ENCODE data around the gene KCNQ1OT1. TPM values are rescaled to one million over a fixed set of nuclear protein-coding genes. Genes with fewer than 3 reads are reported as not detected.

KCNQ1OT1 gene
- total and polyA plus RNA-seq, 12 donors, result 0.15 to 10.6 (median 1.1) TPM

DNA sequence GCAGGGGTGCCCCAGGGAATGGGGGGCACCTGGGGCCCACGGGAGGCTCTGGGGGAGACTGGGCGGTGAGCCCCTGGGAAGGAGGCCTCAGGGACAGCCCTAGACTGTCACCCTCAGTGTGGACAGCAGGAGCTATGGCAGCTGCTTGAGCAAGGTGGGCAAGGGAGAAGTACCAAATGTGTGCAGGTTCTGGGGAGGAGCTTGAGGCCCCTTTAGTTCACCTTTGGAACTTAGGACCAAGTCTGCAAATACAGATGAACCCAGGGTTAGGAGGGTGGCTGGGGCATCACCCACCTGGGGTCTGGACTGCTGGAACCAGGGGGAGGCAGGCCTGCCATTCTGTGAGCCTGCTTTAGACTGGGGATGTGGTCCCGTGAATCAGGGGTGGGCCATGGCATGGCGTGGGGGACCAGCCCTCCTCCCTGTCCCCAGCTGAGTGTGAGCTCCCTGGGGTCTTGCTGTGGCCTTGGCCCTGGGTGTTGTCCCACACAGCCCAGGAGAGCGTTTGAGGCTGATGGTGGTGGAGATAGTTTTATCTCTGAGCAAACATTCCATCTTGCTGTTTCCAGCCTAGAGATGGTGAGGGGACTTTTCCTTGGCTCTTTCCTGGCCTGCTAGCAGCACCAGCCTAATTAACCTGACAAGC is 132.6 kb downstream of the KCNQ1OT1 start:
- intact Hi-C loops (cut with DNase I), result no loop called here
- 71 to 88% (median 84%) methylated on average over 5 of the region's 5 CpGs for WGBS, 4 donors
- Histone ChIP-seq H3K27ac (peak overlapping the region in 4 of 5 donors; percentile 61 to 99 (median 93)), H3K27me3 (no peaks in the 10 kb centered on the region), H3K36me3 (replicated peaks in 1 of 2) (peaks cover 0 to 16% of the 10 kb centered on the region in 2 donors), H3K4me1 (replicated peaks in 1 of 2) (peaks cover 40 to 51% of the 10 kb centered on the region in 2 donors), H3K9me3 (replicated peaks in 1 of 3) (no peaks in the 10 kb centered on the region), H3K4me3 (no peak overlapping the region)
- no peak for TF ChIP-seq POLR2A (IDR thresholded peaks at IDR 0.05)
- peak in 2 of 7 donors; percentile 10 to 16 for DNase-seq

DNA sequence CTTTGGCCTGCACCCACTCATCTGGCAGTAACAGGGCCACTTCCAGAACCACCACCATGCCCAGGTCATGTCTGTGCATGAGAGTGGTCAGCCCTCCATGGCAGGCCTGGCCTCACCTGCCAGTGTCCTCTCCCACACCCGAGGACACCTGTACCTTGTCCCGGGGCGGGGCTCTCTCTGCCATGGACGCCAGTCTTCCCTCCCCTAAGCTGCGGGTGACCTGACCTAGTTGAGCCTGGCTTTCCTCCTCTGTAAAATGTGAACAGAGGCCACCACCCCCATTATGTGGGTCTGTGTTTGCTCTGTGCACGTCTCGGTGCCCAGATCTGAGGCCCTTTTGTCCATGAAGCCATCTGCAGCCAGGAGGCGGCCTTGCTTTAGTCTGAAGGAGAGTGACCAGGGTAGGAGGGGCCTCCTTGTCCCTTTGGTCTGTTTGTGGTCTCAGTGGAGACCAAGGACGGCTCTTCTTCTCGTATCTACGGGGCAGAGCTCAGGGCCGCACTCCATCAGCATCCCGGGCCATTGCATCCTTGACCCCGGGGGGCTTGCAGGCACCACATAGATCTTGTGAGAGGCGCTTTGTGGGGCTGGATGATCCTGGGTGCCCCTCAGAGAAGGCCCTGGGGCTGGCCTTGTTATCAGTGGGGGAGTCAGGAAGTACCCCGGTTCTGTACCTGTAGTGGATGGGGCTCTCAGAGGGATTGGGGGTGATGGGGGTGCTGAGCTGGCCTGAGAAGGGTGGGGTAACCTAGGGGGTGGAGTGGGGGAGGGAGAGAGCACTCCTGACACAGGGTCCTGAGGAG is 133.4 kb downstream of the KCNQ1OT1 start:
- Histone ChIP-seq H3K4me3 (no peak overlapping the region), H3K36me3 (replicated peaks in 1 of 2) (peaks cover 0 to 8% of the 10 kb centered on the region in 2 donors), H3K4me1 (replicated peaks in 1 of 2) (peaks cover 47 to 59% of the 10 kb centered on the region in 2 donors), H3K27ac (peak overlapping the region in 4 of 5 donors; percentile 61 to 99 (median 93)), H3K9me3 (replicated peaks in 1 of 3) (no peaks in the 10 kb centered on the region), H3K27me3 (no peaks in the 10 kb centered on the region)
- peak in 5 of 7 donors; percentile 43 to 66 (median 63) for DNase-seq
- 60 to 73% (median 63%) methylated on average over 3 to 16 of the region's 16 CpGs for WGBS, 4 donors
- intact Hi-C loops (cut with DNase I), result no loop called here
- TF ChIP-seq, protein P1, sequence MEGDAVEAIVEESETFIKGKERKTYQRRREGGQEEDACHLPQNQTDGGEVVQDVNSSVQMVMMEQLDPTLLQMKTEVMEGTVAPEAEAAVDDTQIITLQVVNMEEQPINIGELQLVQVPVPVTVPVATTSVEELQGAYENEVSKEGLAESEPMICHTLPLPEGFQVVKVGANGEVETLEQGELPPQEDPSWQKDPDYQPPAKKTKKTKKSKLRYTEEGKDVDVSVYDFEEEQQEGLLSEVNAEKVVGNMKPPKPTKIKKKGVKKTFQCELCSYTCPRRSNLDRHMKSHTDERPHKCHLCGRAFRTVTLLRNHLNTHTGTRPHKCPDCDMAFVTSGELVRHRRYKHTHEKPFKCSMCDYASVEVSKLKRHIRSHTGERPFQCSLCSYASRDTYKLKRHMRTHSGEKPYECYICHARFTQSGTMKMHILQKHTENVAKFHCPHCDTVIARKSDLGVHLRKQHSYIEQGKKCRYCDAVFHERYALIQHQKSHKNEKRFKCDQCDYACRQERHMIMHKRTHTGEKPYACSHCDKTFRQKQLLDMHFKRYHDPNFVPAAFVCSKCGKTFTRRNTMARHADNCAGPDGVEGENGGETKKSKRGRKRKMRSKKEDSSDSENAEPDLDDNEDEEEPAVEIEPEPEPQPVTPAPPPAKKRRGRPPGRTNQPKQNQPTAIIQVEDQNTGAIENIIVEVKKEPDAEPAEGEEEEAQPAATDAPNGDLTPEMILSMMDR (IDR thresholded peaks at IDR 0.05), result peak in 4 of 6 experiments; percentile 5 to 29 (median 26)
- TF ChIP-seq POLR2A (IDR thresholded peaks at IDR 0.05), result no peak

DNA sequence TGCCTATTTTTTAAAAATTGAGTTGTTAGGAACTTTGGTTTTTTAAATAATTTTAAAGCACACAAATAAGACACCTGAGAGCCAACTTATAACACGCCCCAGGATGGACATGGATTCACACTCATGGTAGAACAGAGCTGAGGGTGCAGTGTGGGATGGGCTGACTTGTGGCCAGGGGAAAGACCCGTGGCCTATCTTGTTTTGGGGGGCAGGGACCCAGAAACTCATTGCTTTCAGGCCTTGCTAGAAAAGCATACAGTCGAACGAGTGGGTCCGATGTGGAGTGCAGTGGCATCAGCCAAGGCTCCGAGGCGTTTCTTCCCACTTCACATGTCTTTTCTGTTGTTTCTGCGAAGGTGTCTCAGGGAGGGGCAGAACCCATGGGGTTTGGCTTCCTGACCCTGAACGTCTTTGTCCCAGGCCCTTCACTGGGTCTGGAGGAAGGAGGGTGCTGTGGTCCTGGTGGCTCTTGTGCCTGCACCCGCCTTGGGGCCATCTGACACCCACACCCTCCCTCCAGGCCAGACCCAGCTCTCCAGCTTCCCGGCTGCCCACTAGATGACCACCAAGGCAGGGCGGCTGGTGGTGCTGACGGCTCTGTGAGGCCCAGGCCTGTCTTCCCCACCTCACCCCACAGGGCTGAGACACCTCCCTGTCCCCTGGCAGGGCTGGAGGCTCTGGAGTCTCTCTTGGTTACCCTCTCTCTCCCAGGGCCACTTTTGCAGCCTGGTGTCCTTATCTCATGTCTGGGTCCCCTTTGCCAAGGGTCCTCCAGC is 134.2 kb downstream of the KCNQ1OT1 start:
- no peaks in the 10 kb centered on the region for H3K9me3 ChIP-seq (replicated peaks in 1 of 3)
- H3K4me1 ChIP-seq (replicated peaks in 1 of 2), result peaks cover 50 to 62% of the 10 kb centered on the region in 2 donors
- TF ChIP-seq, protein P1 (IDR thresholded peaks at IDR 0.05), result no peak
- no peak for TF ChIP-seq POLR2A (IDR thresholded peaks at IDR 0.05)
- H3K27ac ChIP-seq, result peak overlapping the region in 4 of 5 donors; percentile 61 to 99 (median 93)
- WGBS, 4 donors, result 84 to 92% (median 90%) methylated on average over 11 to 13 of the region's 13 CpGs
- no peaks in the 10 kb centered on the region for H3K27me3 ChIP-seq
- peaks cover 0 to 2% of the 10 kb centered on the region in 2 donors for H3K36me3 ChIP-seq (replicated peaks in 1 of 2)
- peak in 2 of 7 donors; percentile 17 to 22 for DNase-seq
- no peak overlapping the region for H3K4me3 ChIP-seq
- intact Hi-C loops (cut with DNase I), result no loop called here

DNA sequence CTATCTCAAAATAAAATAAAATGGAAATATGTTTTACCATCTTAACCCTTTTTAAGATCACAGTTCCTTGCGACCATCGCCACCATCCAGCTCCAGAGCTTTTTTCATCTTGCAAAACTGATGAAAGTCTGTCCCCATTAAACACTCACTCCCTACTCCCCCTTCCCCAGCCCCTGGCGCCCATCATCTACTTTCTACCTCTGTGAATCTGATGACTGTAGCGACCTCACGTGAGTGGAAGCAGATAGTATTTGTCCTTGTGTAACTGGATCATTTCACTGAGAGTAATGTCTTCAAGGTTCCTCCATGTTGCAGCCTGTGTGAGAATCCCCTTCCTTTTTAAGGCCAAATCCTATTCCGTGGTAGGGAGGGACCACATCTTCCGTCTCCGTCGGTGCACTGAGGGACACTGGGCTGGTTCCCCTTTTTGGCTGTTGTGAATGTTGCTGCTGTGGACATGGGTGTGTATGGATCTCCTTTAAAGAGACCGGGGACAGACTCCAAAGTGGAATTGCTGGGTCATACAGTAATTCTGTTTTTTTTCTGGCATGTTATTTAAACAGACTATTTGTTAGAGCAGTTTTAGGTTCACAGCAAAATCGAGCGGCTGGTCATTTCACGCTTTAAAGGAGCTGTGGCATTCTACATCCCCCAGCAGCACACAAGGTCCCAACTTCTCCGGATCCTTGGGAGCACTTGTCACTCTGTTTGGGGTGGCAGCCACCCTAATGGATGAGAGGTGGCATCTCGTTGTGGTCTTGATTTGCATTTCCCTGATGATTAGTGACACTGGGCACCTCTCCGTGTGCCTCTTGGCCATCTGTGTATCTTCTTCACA is 135.0 kb downstream of the KCNQ1OT1 start:
- intact Hi-C loops (cut with DNase I), result no loop called here
- Histone ChIP-seq H3K9me3 (replicated peaks in 1 of 3) (no peaks in the 10 kb centered on the region), H3K4me1 (replicated peaks in 1 of 2) (peaks cover 50 to 62% of the 10 kb centered on the region in 2 donors)

More for the DNA sequence above, 135.0 kb downstream of the KCNQ1OT1 start:
- Histone ChIP-seq H3K36me3 (replicated peaks in 1 of 2) (no peaks in the 10 kb centered on the region), H3K27ac (peak overlapping the region; percentile 80 to 99 (median 94)), H3K27me3 (no peaks in the 10 kb centered on the region), H3K4me3 (no peak overlapping the region)
- no peak for TF ChIP-seq POLR2A (IDR thresholded peaks at IDR 0.05)
- TF ChIP-seq, protein P1 (IDR thresholded peaks at IDR 0.05), result no peak
- WGBS, 4 donors, result 57 to 63% (median 57%) methylated on average over 12 to 16 of the region's 16 CpGs
- peak in 4 of 7 donors; percentile 46 to 64 (median 56) for DNase-seq

All from adrenal gland (tissue), 12 donors.